GM19324 (cell line): ENCODE data around the gene LMOD3.

Source experiments
- ATAC-seq: cut with Tn5 transposase; IDR thresholded peaks from one replicate; pipeline ENCODE4 v1.9.1; 2021; ENCODE audit warnings: mild to moderate bottlenecking, moderate library complexity; ENCODE audit not compliant: unreplicated experiment, low FRiP score

Gene LMOD3

DNA sequence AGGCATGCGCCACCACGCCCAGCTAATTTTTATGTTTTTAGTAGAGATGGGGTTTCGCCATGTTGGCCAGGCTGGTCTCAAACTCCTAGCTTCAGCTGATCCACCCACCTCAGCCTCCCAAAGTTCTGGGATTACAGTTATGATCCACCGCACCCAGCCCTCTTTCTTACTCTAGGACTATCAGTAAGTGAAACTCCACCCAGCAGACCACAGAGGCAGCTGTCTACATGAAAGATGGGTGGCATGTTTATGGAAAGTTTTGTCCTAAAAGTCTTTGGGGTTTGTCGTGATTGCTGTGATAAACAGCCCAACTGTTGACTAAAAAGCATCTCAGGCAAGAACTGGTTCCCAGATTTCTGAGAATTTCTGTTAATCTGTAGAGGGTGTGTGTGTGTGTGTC lies 26.8 kb downstream of the LMOD3 start:
- no peak for ATAC-seq

DNA sequence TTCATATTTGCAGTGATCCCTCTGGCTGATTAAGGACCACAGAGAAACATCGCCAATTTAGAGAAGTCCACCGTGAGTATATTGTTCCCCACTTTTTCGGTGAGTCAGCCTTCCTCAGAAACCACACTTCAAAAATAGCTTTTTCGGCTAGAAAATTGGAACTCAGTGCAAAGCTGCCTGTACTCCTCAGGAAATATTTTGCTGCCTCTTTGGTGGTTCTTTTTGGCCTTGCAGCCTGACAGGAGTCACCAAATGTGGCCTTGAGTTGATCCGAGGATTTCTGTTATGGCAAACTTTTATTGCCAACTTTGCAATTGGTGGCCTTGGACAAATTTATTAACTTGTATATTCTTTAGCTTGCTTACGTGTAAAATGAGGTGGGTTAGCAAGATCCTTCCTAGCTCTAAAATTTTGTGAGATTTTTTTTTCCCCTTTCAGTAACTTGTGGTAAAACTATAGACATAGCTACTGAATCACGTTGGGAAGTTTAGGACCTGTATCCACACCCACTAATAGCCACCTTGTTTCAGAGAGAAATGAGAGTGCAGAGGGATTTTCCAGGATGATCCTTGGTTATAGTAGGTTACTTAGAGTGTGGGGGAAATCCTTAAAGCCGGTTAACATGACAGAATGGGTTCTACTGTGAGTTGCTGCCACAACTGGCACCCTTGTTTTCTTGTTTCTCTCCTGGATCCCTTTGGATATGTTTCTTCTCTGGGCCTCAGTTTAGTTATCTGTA lies 27.8 kb downstream of the LMOD3 start:
- ATAC-seq, result no peak

DNA sequence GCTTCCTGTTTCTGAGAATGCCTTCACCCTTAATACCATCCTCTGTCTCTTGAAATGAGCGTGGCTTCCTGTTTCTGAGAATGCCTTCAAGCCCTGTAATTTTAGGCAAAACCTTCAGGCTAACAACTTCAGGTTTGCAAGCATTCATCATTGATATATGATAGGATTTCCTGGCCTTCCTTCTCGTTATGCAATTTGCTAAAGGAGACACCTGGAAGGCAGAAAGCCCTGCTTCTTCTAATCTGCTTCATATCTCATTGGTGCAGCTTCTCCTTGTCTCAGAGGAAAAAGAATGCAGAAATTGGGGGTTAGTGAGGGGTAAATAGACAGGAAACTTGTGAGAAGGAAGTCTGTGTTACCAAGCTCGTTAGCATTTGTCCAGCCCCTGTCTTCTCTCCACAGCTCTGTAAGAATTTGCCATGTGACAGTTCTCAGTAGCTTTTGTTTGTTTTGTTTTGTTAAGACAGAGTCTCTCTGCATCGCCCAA lies 30.3 kb downstream of the LMOD3 start:
- ATAC-seq, result peak; percentile 67

GRCh38 chr3:69091389-69092029 lies 30.9 kb downstream of the LMOD3 start:
- peak; percentile 10 for ATAC-seq

DNA sequence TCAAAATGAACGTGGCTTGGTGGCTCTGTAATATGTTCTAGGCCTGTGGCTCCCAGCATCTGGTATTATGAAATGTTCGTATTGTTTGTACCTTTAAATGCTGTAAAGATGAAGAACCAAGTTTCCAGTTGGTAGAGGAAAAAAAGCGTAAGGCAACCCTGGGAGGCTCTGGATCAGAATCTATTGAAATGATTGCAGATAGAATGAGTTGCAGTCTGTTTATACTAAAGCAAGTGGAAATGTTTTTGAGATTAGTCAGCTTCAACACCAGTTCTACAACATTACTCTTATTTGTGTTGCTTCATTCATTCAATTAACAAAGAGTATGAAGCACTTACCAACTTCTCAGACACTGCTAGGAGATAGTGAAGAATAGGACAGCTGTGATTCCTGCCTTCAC lies 32.4 kb downstream of the LMOD3 start:
- ATAC-seq, result no peak

DNA sequence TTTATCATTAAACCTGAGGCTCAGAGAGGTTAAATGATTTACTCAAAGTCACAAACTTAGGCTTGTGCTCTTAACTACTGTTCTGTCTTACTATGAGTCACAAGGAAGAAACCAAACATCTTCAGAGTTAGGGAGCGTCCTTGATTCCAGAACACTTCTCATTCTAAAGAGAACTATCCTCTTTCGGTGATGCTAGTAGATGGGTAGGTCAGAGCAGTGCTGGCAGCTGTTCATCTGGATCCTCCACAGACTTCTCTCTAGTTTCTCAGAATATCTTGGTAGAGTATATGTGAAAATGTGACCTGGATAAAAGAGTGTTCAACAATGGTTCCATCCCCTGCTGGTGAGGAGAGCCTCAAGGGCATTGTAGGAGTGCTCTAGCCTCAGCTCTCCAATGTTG lies 34.3 kb downstream of the LMOD3 start:
- no peak for ATAC-seq

DNA sequence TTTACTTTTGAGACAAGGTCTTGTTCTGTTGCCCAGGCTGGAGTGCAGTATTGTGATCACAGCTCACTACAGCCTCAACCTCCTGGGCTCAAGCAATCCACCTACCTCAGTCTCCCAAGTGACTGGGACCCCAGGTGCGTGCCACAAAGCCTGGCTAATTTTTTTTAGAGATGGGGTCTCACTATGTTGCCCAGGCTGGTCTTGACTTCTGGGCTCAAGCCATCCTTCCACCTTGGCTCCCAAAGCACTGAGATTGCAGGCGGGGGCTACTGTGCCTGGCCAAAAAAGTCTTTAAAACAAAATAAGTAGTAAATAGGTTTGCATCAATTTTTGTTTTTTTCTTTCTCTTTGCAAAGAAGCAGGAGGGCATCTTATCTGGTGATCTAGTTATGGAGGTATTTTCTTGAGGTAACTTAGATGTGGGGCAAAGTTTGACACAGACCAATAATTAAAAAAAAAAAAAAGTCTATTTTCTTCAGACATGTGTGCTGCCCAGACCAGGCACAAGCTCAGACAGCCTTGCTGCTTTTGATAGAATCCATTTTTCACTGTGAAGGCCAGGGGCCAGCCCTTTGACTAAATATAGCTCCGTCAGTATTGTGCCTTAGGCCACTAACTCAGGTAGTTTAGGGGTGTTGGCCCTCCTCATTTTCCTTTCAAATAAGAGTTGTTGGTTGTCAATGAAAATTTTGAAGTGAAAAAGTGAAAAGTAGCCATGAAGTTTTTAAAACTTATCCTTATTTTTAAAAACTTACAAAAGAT lies 35.2 kb downstream of the LMOD3 start:
- no peak for ATAC-seq

- ATAC-seq, result no peak
Observed at GRCh38 chr3:69085833-69086722, 36.3 kb downstream of the LMOD3 start.

DNA sequence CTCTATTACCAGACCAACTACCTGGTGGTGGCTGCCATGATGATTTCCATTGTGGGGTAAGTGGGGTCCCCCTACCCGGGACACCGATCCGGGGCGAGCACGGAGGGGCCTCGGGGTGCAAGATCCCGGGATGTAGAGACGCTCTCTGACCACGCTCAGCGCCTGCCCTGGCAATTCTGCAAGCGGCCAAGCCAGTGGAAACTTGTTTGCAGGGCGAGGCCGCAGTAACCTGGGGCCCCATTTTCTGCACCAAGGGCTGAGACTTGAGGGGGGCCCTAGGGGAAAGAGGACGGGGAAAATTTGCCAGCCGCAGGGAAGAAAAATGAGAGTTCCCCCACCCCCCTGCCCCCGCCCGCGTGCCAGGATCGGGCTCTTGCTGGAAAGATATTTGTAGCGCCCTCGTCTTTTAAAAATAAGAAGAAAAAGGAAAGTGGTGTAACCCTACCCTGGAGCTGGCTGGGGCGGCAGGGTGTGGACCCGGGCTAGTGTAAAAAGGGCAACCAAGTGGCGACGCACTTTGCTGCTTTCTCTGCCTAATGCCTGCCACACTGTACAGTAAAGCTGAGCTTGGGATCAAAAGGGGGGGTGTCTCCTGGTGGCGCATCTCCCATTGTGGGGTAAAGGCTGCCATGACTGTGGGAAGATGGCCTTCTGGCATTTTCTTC lies 37.1 kb downstream of the LMOD3 start:
- ATAC-seq, result peak; percentile 3

DNA sequence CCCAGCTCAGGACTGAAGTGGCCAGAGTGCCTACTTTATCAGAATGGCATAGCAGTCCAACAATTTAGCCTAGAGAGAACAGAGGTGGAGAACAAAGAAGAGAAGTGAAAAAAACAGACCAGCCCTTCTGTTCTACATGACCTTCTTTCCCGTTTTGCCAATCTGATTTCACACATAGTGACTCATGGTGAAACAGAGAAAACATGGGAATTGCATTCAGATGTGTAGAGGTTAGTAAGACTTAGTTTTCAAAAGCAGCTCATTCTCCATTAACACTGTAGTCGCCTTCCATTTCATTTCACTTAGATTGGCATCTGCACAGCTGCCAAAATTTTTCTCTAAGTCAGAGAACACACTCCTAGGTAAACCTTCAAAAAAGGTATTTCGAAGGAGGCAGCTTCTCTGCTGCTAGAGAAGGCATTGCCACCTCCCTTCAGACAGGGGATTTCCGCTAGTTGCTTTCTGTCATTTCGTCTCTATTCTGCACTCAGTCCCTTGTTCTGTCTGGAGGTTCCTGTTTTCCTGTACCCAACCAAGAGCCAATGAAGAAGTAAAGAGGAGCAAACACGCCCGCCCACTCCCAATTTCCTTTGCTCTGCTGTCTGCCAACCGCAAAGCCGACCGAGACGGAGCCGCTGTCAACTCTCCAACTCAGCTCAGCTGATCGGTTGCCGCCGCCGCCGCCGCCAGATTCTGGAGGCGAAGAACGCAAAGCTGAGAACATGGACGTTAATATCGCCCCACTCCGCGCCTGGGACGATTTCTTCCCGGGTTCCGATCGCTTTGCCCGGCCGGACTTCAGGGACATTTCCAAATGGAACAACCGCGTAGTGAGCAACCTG lies 37.8 kb downstream of the LMOD3 start, which contains the start of gene ARL6IP5:
Gene ARL6IP5, plus strand, starts transcription at position 612 of the 842 bp plus-strand sequence. Its CDS starts 111 bp downstream, at position 723.
- ATAC-seq, result peak; percentile 54

DNA sequence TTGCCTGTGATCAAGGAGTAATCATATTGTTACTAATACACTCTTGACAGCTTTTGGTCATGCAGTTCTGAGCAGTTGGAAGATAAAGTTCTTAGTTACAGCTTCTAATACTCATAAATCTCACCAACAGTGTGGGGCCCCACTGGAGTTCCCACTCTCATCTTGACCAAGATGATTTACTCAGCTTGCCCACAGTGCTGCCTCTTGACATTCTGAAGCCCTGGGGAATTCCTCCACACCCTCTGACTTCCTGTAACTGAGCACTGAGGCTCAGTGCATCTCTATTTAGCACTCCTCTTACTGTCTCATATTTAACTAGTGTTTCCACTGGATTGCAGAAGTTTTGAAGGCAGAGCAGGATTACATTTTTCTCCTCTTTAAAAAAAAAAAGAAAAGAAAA lies 39.6 kb downstream of the LMOD3 start:
- ATAC-seq, result peak; percentile 55

DNA sequence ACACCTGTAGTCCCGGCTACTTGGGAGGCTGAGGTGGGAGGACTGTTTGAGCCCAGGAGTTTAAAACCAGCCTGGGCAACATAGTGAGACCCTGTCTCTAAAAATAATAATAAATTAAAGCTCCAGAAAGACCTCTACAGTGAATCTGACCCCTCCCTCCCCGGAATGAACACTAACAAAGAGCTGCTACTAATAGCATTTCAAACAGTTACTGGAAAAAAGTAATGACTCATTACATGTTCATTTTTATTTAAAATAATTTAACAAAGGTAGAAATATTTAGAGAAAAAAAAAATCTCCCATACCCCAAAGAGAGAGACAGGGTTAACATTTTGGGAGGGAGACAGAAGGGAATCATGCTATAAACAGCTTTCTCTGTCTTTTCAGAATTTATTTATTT lies 40.0 kb downstream of the LMOD3 start:
- no peak for ATAC-seq

DNA sequence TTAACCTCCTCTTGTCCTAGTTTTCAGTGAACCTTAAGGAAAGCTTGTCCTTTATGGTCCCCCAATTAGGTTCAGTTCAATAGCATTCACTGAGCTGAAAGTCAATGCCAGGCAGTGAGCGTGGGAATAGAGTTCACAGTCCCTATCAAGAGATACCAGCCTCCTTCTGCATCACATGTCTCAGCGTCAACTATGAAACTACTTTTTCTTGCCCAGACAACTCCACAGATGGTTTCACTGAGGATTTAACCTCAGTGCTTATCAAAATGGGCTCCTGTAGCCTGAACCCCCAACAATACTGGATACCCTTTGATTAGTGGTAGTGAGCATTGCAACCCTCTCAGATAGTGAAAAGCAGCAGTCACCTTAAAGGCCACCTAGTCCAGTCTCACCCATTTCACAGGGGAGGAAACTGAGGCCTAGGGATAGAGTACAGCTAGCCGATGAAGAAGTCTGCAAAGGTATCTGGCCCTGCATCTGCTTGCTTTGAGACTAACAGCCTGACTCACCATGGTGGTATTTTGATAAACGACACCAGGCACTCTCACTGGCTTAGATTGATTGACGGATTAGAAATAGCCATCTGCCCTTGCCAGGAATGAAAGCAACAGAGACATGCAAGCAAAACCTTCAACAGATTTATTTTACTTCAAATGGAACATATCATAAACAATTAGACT lies 40.7 kb downstream of the LMOD3 start:
- ATAC-seq, result no peak

- ATAC-seq, result peak; percentile 57
Observed at GRCh38 chr3:69080233-69080920, 42.0 kb downstream of the LMOD3 start, which contains the start of gene UBA3. Gene UBA3 (minus strand): TSS chr3:69080365. CDS start chr3:69080353, 12 bp downstream.

- peak; percentile 28 for ATAC-seq
Observed at GRCh38 chr3:69079269-69080159, 42.9 kb downstream of the LMOD3 start.

DNA sequence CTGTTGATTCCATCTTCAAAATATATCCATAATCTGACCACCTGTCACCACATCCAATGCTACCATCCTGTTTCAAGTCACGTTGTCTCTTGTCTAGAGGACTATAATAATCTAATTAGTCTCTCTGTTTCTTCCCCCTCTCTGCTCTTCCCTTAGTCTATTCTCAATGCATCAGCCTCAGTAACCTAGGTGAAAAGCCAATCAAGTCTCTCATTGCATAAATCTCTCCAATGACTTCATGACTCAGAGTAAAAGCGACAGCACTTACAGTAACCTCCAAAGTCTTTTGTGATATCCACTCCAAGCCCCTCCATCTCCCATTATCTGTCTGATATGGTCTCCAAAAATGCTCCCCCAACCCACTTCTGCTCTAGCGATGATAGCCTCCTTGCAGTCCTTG lies 49.5 kb downstream of the LMOD3 start:
- no peak for ATAC-seq

DNA sequence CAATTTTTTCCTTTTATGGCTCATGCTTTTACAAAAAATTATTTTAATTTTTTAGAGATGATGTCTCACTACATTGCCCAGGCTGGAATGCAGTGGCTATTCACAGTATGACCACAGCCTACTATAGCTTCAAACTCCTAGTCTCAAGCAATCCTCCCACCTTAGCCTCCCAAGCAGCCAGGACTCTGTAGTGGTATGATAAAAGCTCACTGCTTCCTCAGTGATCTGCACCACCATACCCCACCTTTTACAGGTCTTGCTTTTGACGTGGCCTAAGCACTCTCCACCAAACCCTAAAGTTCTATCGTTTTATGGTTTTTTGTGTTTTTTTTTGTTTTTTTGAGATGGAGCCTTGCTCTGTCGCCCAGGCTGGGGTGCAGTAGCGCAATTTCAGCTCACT lies 56.3 kb downstream of the LMOD3 start:
- ATAC-seq, result no peak
